ENCODE data around the gene DPP6. TPM values are rescaled to one million over a fixed set of nuclear protein-coding genes. Genes with fewer than 3 reads are reported as not detected.

DPP6 gene
- total RNA-seq, 4 donors from 2014 or later: 1.8 to 33.7 (median 6.4) TPM

- Histone ChIP-seq H3K27me3 (no peaks in the 10 kb centered on the region), H3K9me3 (no peaks in the 10 kb centered on the region), H3K4me3 (no peak overlapping the region), H3K27ac (no peak overlapping the region), H3K36me3 (no peaks in the 10 kb centered on the region), H3K4me1 (no peaks in the 10 kb centered on the region)
- 42 to 55% methylated on average over 3 of the region's 3 CpGs for WGBS, 2 donors (ENCODE audit: low coverage in 1 of 2)
- in situ Hi-C loops (cut with MboI; ENCODE audit: low pct_ligation_motif_present in 1 of 4, low pct_unique_long_range_greater_than_20kb in 1 of 4, low sequenced_read_pairs in 3 of 4): no loop called here
- no peak for TF ChIP-seq POLR2AphosphoS5 (IDR thresholded peaks at IDR 0.05)
- no peak for TF ChIP-seq EP300 (IDR thresholded peaks at IDR 0.05; ENCODE audit: low read depth)
- no peak for TF ChIP-seq CTCF (IDR thresholded peaks at IDR 0.05)
- no peak for TF ChIP-seq POLR2A (IDR thresholded peaks at IDR 0.05)
- intact Hi-C loops (cut with DNase I; ENCODE audit: low total_unique reads): no loop called here
- DNase-seq: no peak
Measured at GRCh38 chr7:154259396-154259795, 207.2 kb downstream of the DPP6 start.

- intact Hi-C loops (cut with DNase I; ENCODE audit: low total_unique reads) (no loop called here), in situ Hi-C loops (cut with MboI; ENCODE audit: low pct_ligation_motif_present in 1 of 4, low pct_unique_long_range_greater_than_20kb in 1 of 4, low sequenced_read_pairs in 3 of 4) (no loop called here)
Measured at GRCh38 chr7:154287356-154287755, 235.2 kb downstream of the DPP6 start.

GRCh38 chr7:154289119-154289518 is 236.9 kb downstream of the DPP6 start:
- TF ChIP-seq CTCF (IDR thresholded peaks at IDR 0.05) (no peak), POLR2AphosphoS5 (IDR thresholded peaks at IDR 0.05) (no peak), POLR2A (IDR thresholded peaks at IDR 0.05) (no peak), EP300 (IDR thresholded peaks at IDR 0.05; ENCODE audit: low read depth) (no peak)
- H3K9me3 ChIP-seq: no peaks in the 10 kb centered on the region
- H3K27ac ChIP-seq: no peak overlapping the region
- H3K4me3 ChIP-seq: no peak overlapping the region
- DNase-seq: no peak
- H3K36me3 ChIP-seq: no peaks in the 10 kb centered on the region
- no peaks in the 10 kb centered on the region for H3K27me3 ChIP-seq
- intact Hi-C loops (cut with DNase I; ENCODE audit: low total_unique reads): no loop called here
- in situ Hi-C loops (cut with MboI; ENCODE audit: low pct_ligation_motif_present in 1 of 4, low pct_unique_long_range_greater_than_20kb in 1 of 4, low sequenced_read_pairs in 3 of 4): no loop called here
- no peaks in the 10 kb centered on the region for H3K4me1 ChIP-seq
- 74 to 89% methylated on average over 3 to 5 of the region's 5 CpGs for WGBS, 2 donors (ENCODE audit: low coverage in 1 of 2)

More at GRCh38 chr7:154287356-154287755, 235.2 kb downstream of the DPP6 start:
- H3K27ac ChIP-seq: no peak overlapping the region
- DNase-seq: no peak
- no peaks in the 10 kb centered on the region for H3K36me3 ChIP-seq
- H3K27me3 ChIP-seq: no peaks in the 10 kb centered on the region
- H3K4me3 ChIP-seq: no peak overlapping the region
- no peaks in the 10 kb centered on the region for H3K4me1 ChIP-seq
- 47% methylated on average over 8 of the region's 8 CpGs; no CpG with 5 or more reads in 1 of the 2 donors for whole genome bisulfite sequencing, 2 donors (ENCODE audit: low coverage in 1 of 2)
- no peak for TF ChIP-seq CTCF (IDR thresholded peaks at IDR 0.05)
- TF ChIP-seq POLR2A (IDR thresholded peaks at IDR 0.05): no peak
- TF ChIP-seq POLR2AphosphoS5 (IDR thresholded peaks at IDR 0.05): no peak
- TF ChIP-seq EP300 (IDR thresholded peaks at IDR 0.05; ENCODE audit: low read depth): no peak
- H3K9me3 ChIP-seq: no peaks in the 10 kb centered on the region

GRCh38 chr7:154296443-154296842 is 244.2 kb downstream of the DPP6 start:
- Histone ChIP-seq H3K9me3 (no peaks in the 10 kb centered on the region), H3K4me1 (no peaks in the 10 kb centered on the region), H3K27me3 (no peaks in the 10 kb centered on the region), H3K36me3 (no peaks in the 10 kb centered on the region), H3K27ac (no peak overlapping the region), H3K4me3 (no peak overlapping the region)
- intact Hi-C loops (cut with DNase I; ENCODE audit: low total_unique reads) (no loop called here), in situ Hi-C loops (cut with MboI; ENCODE audit: low pct_ligation_motif_present in 1 of 4, low pct_unique_long_range_greater_than_20kb in 1 of 4, low sequenced_read_pairs in 3 of 4) (no loop called here)
- TF ChIP-seq POLR2A (IDR thresholded peaks at IDR 0.05) (no peak), POLR2AphosphoS5 (IDR thresholded peaks at IDR 0.05) (no peak), EP300 (IDR thresholded peaks at IDR 0.05; ENCODE audit: low read depth) (no peak), CTCF (IDR thresholded peaks at IDR 0.05) (no peak)
- WGBS, 2 donors (ENCODE audit: low coverage in 1 of 2): 45 to 75% methylated on average over 4 of the region's 4 CpGs
- DNase-seq: no peak

Data from transverse colon (tissue), 4 donors.